H1 (cell line): ENCODE measurements around the gene PREX1. TPM values are rescaled to one million over a fixed set of nuclear protein-coding genes. Genes with fewer than 3 reads are reported as not detected.
A peak's percentile ranks its signal among the peaks of the same experiment; 100 is the strongest.

Experiments
- CTCF ChIA-PET: fragments of 300-600 bp; sonication (Branson Sonifier 250); formaldehyde crosslinking; loops from one replicate; lab custom pipeline; 2021; ENCODE audit not compliant: partially characterized antibody; lab: Charles Lee
- POLR2A ChIA-PET: fragments of 300-600 bp; sonication (Branson Sonifier 250); formaldehyde crosslinking; loops from one replicate; lab custom pipeline; 2021; ENCODE audit warnings: inconsistent platforms; ENCODE audit not compliant: partially characterized antibody; lab: Charles Lee
- DNase-seq, 2 experiments: peaks; one replicate each; pipeline versions ENCODE4 v3.0.0 to v3.0.0-alpha.2; 2010 to 2022; ENCODE audit warnings: low spot score in 2 of 2, low read depth in 1 of 2, mixed read lengths in 1 of 2
- FAIRE-seq: peaks from 2 replicates; lab custom pipeline; 2011; peaks lifted over from hg19 to GRCh38; lab: Jason Lieb, UNC
- H2AFZ ChIP-seq: 2 replicates; pipeline ENCODE4 v1.8.1; 2012; ENCODE audit warnings: low read length, inconsistent platforms
- H2AK5ac ChIP-seq: 2 replicates; pipeline ENCODE4 v1.6.1; 2013; ENCODE audit warnings: low read depth, low read length
- H2BK120ac ChIP-seq: replicated peaks from 2 replicates; pipeline ENCODE3; 2013; ENCODE audit warnings: low read depth, low read length, inconsistent platforms
- H2BK12ac ChIP-seq: 2 replicates; pipeline ENCODE4 v1.6.1; 2013; ENCODE audit warnings: low read depth, low read length
- H2BK15ac ChIP-seq: 2 replicates; pipeline ENCODE4 v1.6.1; 2013; ENCODE audit warnings: low read length
- H2BK20ac ChIP-seq: 2 replicates; pipeline ENCODE4 v1.6.1; 2013; ENCODE audit warnings: low read length
- H2BK5ac ChIP-seq: 2 replicates; pipeline ENCODE4 v1.6.1; 2013; ENCODE audit warnings: low read depth, low read length
- H3K14ac ChIP-seq: 2 replicates; pipeline ENCODE4 v1.6.1; 2013; ENCODE audit warnings: inconsistent platforms; ENCODE audit not compliant: insufficient read length
- H3K18ac ChIP-seq: 2 replicates; pipeline ENCODE4 v1.6.1; 2013; ENCODE audit warnings: low read length; ENCODE audit errors: extremely low read depth
- H3K23ac ChIP-seq: 2 replicates; pipeline ENCODE4 v1.6.1; 2013; ENCODE audit warnings: inconsistent platforms; ENCODE audit not compliant: insufficient read length
- H3K23me2 ChIP-seq: 2 replicates; pipeline ENCODE4 v1.6.1; 2013; ENCODE audit warnings: low read depth, low read length
- H3K27ac ChIP-seq: 2 replicates; pipeline ENCODE4 v1.6.1; 2011; ENCODE audit warnings: low read depth, low read length, inconsistent platforms
- H3K27me3 ChIP-seq, 4 experiments: replicated peaks in 1 of 4; 1 replicate in 1 of 4; 2 replicates in 3 of 4; pipeline versions ENCODE4 v1.6.1 to v1.8.1; 2011 to 2013; ENCODE audit warnings: low read length in 3 of 4, mild to moderate bottlenecking in 3 of 4, inconsistent platforms in 2 of 4, mixed read lengths in 2 of 4, moderate library complexity in 1 of 4; ENCODE audit not compliant: control insufficient read depth in 3 of 4, insufficient read depth in 3 of 4; ENCODE audit errors: extremely low read depth in 1 of 4
- H3K36me3 ChIP-seq, 4 experiments: 2 replicates each; pipeline versions ENCODE4 v1.6.1 to v1.8.1; 2011 to 2013; ENCODE audit warnings: mild to moderate bottlenecking in 4 of 4, low read length in 3 of 4, moderate library complexity in 2 of 4, control low read depth in 1 of 4, inconsistent platforms in 1 of 4; ENCODE audit not compliant: insufficient read depth in 4 of 4, control insufficient read depth in 2 of 4
- H3K4ac ChIP-seq: replicated peaks from 2 replicates; pipeline ENCODE3; 2013; ENCODE audit warnings: low read length, low read depth, mixed read lengths, inconsistent platforms; ENCODE audit not compliant: insufficient read length
- H3K4me1 ChIP-seq, 4 experiments: replicated peaks in 1 of 4; 1 replicate in 1 of 4; 2 replicates in 3 of 4; pipeline versions ENCODE4 v1.6.1 to v1.8.1; 2011 to 2013; ENCODE audit warnings: low read length in 3 of 4, inconsistent platforms in 2 of 4, mixed read lengths in 1 of 4; ENCODE audit not compliant: insufficient read depth in 4 of 4, control insufficient read depth in 3 of 4
- H3K4me2 ChIP-seq, 2 experiments: 2 replicates each; pipeline versions ENCODE4 v1.6.1 to v1.8.1; 2011 to 2013; ENCODE audit warnings: low read depth in 2 of 2, low read length in 2 of 2, control low read depth in 1 of 2, inconsistent platforms in 1 of 2, mild to moderate bottlenecking in 1 of 2; ENCODE audit not compliant: insufficient read depth in 1 of 2
- H3K4me3 ChIP-seq, 4 experiments: fragments of 200-600, 300-600 bp in 1 of 4; sonication (generic), shearing (Covaris generic), sonication (Bioruptor Twin) in 1 of 4; 2 replicates each; pipeline versions ENCODE4 v1.5.1 to v1.8.1; 2011 to 2016; ENCODE audit warnings: low read length in 4 of 4, low read depth in 3 of 4, control low read depth in 2 of 4, inconsistent platforms in 2 of 4, mild to moderate bottlenecking in 2 of 4, mixed read lengths in 1 of 4, moderate library complexity in 1 of 4; ENCODE audit not compliant: insufficient read depth in 2 of 4; ENCODE audit errors: extremely low read depth in 1 of 4
- H3K56ac ChIP-seq: replicated peaks from 2 replicates; pipeline ENCODE3; 2013; ENCODE audit warnings: low read depth, mild to moderate bottlenecking, mixed read lengths, low read length, inconsistent platforms; ENCODE audit not compliant: insufficient read length
- H3K79me1 ChIP-seq: 2 replicates; pipeline ENCODE4 v1.6.1; 2013; ENCODE audit warnings: low read depth, low read length, control low read depth
- H3K79me2 ChIP-seq, 2 experiments: 2 replicates each; pipeline versions ENCODE4 v1.6.1 to v1.8.1; 2012 to 2013; ENCODE audit warnings: low read length in 2 of 2, mild to moderate bottlenecking in 2 of 2, inconsistent platforms in 1 of 2; ENCODE audit not compliant: insufficient read depth in 2 of 2, control insufficient read depth in 1 of 2
- H3K9ac ChIP-seq, 4 experiments: replicated peaks in 1 of 4; 1 replicate in 1 of 4; 2 replicates in 3 of 4; pipeline versions ENCODE4 v1.6.1 to v1.8.1; 2011 to 2013; ENCODE audit warnings: low read depth in 3 of 4, low read length in 3 of 4, control low read depth in 2 of 4, mild to moderate bottlenecking in 2 of 4, moderate library complexity in 2 of 4, inconsistent platforms in 1 of 4; ENCODE audit errors: extremely low read depth in 1 of 4
- H3K9me3 ChIP-seq, 2 experiments: 2 replicates each; pipeline versions ENCODE4 v1.6.1 to v1.8.1; 2012 to 2013; ENCODE audit warnings: mild to moderate bottlenecking in 2 of 2, moderate library complexity in 2 of 2, control low read depth in 1 of 2, inconsistent platforms in 1 of 2, low read depth in 1 of 2, low read length in 1 of 2, mixed read lengths in 1 of 2; ENCODE audit not compliant: insufficient read depth in 2 of 2
- H4K20me1 ChIP-seq, 2 experiments: replicated peaks in 1 of 2; 2 replicates each; pipeline versions ENCODE3 to v1.8.1; 2011 to 2013; ENCODE audit warnings: inconsistent platforms in 2 of 2, low read length in 2 of 2, mild to moderate bottlenecking in 1 of 2; ENCODE audit not compliant: insufficient read depth in 2 of 2, control insufficient read depth in 1 of 2
- H4K5ac ChIP-seq: 2 replicates; pipeline ENCODE4 v1.6.1; 2013; ENCODE audit warnings: low read length, low read depth, mixed read lengths, inconsistent platforms; ENCODE audit not compliant: insufficient read length
- H4K8ac ChIP-seq: 2 replicates; pipeline ENCODE4 v1.8.0; 2013; ENCODE audit warnings: mild to moderate bottlenecking, moderate library complexity, low read length, inconsistent platforms; ENCODE audit not compliant: insufficient read depth; ENCODE audit errors: extremely low read depth
- H4K91ac ChIP-seq: replicated peaks from 2 replicates; pipeline ENCODE3; 2013; ENCODE audit warnings: low read length, mixed read lengths, inconsistent platforms; ENCODE audit not compliant: insufficient read length
- ATF2 ChIP-seq: IDR thresholded peaks from 2 replicates; pipeline ENCODE4 v1.6.1; 2012; ENCODE audit warnings: low read length, inconsistent platforms
- E2F6 ChIP-seq: IDR thresholded peaks from 2 replicates; pipeline ENCODE4 v1.6.1; 2012; ENCODE audit warnings: inconsistent platforms
- MAFK ChIP-seq: IDR thresholded peaks from 2 replicates; pipeline ENCODE4 v1.6.1; 2012; ENCODE audit warnings: low read depth, mild to moderate bottlenecking, improper control_type of control experiment, low read length
- SAP30 ChIP-seq: fragments of 300-600 bp; sonication (generic); IDR thresholded peaks from 2 replicates; pipeline ENCODE4 v1.7.1; 2012; ENCODE audit warnings: low read length, moderate library complexity, mild to moderate bottlenecking, inconsistent platforms; ENCODE audit not compliant: insufficient read depth, insufficient replicate concordance
- SIRT6 ChIP-seq: IDR thresholded peaks from one replicate; pipeline ENCODE4 v1.7.1; 2012; ENCODE audit warnings: low read length, inconsistent platforms
- TEAD4 ChIP-seq: IDR thresholded peaks from 2 replicates; pipeline ENCODE4 v1.6.1; 2012; ENCODE audit warnings: low read depth, low read length, inconsistent platforms, mixed read lengths
- WGBS, 2 experiments: shearing (Covaris generic) in 1 of 2; methylation state at CpG; one replicate each; pipeline versions ENCODE4 v1.1.6 to v1.1.7; 2013 to 2015; ENCODE audit warnings: low lambda C conversion rate in 2 of 2, mixed read lengths in 2 of 2, inconsistent platforms in 1 of 2, low coverage in 1 of 2, missing lambda C conversion rate in 1 of 2; ENCODE audit not compliant: insufficient replicate concordance in 2 of 2, insufficient coverage in 1 of 2, insufficient read length in 1 of 2; ENCODE audit errors: extremely low coverage in 1 of 2, missing lambda C conversion rate in 1 of 2; 5-methylcytosine and 5-hydroxymethylcytosine counted together
- polyA plus RNA-seq, 7 experiments: library from polyadenylated mRNA; depleted of rRNA in 3 of 7; stranded (reverse) in 5 of 7; unstranded in 2 of 7; fragments of >200 nt in 5 of 7; fragments of 200-250 nt in 2 of 7; gene quantifications; 1 replicate in 5 of 7; 2 replicates in 1 of 7; 4 replicates in 1 of 7; pipeline versions ENCODE4 v1.2.1 to v1.2.3, GENCODE V29; 2011 to 2013; ENCODE audit warnings: missing spikeins in 2 of 7, mixed read lengths in 2 of 7
- total RNA-seq: library from RNA; stranded (reverse); fragmentation: NEBNext Ultra II Directional; extraction: Animal tissue kit (Norgen Biotek cat#: 25700); gene quantifications from 2 replicates; pipeline ENCODE4 v1.2.1, GENCODE V29; 2021

PREX1 gene
- total and polyA plus RNA-seq, 2 of the 8 experiments (the other 6 are each of a cell fraction or from before 2014, with no cell fraction given) = 10.7 to 12.8 TPM

- Histone ChIP-seq H3K9ac (no peak overlapping the region), H3K9me3 (no peaks in the 10 kb centered on the region), H2BK120ac (no peak overlapping the region), H3K23me2 (no peaks in the 10 kb centered on the region; the same call in 1 of the 2 replicates), H3K4me1 (peaks cover 10 to 25% (median 16%) of the 10 kb centered on the region in 4 experiments), H3K27ac (no peak overlapping the region), H2BK5ac (no peak overlapping the region), H2BK12ac (peak overlapping the region; percentile 5; the same call in 1 of the 2 replicates), H3K79me2 (no peaks in the 10 kb centered on the region), H3K4me2 (no peak overlapping the region; a peak in 1 of 4 replicates), H3K23ac (no peak overlapping the region), H4K91ac (no peak overlapping the region), H3K4me3 (no peak overlapping the region), H2AFZ (no peak overlapping the region), H3K27me3 (no peaks in the 10 kb centered on the region), H4K8ac (no peak overlapping the region; the same call in 1 of the 2 replicates), H3K79me1 (no peaks in the 10 kb centered on the region), H3K18ac (no peak overlapping the region), H3K56ac (no peak overlapping the region), H4K20me1 (no peaks in the 10 kb centered on the region), H3K14ac (no peak overlapping the region), H2AK5ac (0 out of 2 replicates have a peak overlapping the region, but pooled peaks have one; percentile 28), H3K4ac (no peak overlapping the region), H4K5ac (no peak overlapping the region), H2BK20ac (no peak overlapping the region), H2BK15ac (no peak overlapping the region), H3K36me3 (no peaks in the 10 kb centered on the region; a peak in 1 of 8 replicates)
- CTCF ChIA-PET = interaction anchor here (1.1 to 1.7 kb wide), 3 partner anchors 22 to 124 kb away, joined by 3 to 9 read pairs (median 4); no protein-coding TSS in a partner anchor
- TF ChIP-seq TEAD4 = no peak
- TF ChIP-seq E2F6 = no peak
- no peak for TF ChIP-seq SIRT6
- no peak for TF ChIP-seq MAFK
- no peak for TF ChIP-seq ATF2
- no peak for TF ChIP-seq SAP30
- FAIRE-seq (no peak), DNase-seq (peak in 1 of 2 experiments; percentile 86)
- WGBS, 2 experiments = 78% methylated on average over 5 of the region's 14 CpGs; no CpG with 5 or more reads in 1 of the 2 experiments
- POLR2A ChIA-PET = no interaction called here
Measured at GRCh38 chr20:48679599-48679998, 148.2 kb downstream of the PREX1 start.
